ENCODE measurements around the gene PTPRM. TPM values are rescaled to one million over a fixed set of nuclear protein-coding genes. Genes with fewer than 3 reads are reported as not detected.

Gene PTPRM
- polyA plus RNA-seq, 1 donor (not counting 4 experiments of a cell fraction or from before 2014, with no cell fraction given): 54.5 TPM

DNA sequence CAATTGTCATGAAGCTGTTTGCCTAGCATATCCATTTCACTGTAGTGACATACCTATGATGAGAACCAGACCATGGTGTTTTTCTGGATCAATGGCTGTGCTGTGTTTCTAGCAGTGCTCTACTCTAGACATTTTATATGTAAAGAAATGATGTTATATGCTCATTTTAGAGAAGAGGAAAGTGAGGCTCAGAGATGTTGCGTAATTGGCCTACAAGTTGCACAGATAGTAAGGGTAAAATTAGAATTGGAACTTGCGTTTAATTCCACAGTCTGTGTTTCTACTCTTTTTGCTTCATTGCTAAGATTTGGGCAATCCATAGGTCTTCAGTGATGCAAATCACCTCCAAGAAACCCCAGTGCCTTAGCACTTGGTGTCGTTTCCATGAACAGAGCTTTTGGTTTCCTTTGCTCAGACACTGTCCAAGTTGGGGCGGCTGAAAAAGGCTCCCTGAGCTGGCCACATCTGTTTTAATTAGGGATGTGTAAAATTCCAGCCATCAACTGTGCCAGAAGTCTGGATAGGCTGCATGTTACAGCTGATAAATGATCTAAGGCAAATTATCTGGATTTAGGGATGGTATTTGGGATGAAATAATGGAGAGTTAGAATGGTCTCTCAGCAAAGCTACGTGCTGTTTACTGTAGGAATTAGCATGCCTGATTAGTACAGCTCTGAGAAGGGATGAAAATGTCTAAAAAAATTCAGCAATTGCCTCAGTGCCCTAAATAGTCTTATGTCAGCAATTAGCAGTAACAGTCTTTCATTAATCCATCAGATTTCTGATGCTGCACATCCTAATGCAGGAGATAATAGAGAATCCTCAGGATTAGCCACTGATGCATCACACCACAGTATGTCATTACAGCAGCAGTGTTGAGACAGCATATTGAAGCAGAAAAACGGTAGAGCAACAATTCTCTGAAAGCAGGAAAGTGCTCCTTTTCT lies 65.3 kb downstream of the PTPRM start:
- no peak overlapping the region for H3K9ac ChIP-seq (ENCODE audit: control insufficient read depth, extremely low read depth, insufficient read depth, low read length)
- DNase-seq (ENCODE audit: low read depth, low spot score) (no peak), FAIRE-seq (no peak)
- peaks cover 5% of the 10 kb centered on the region for H3K79me2 ChIP-seq (ENCODE audit: control insufficient read depth, insufficient read depth, low read length)
- TF ChIP-seq, protein P1, sequence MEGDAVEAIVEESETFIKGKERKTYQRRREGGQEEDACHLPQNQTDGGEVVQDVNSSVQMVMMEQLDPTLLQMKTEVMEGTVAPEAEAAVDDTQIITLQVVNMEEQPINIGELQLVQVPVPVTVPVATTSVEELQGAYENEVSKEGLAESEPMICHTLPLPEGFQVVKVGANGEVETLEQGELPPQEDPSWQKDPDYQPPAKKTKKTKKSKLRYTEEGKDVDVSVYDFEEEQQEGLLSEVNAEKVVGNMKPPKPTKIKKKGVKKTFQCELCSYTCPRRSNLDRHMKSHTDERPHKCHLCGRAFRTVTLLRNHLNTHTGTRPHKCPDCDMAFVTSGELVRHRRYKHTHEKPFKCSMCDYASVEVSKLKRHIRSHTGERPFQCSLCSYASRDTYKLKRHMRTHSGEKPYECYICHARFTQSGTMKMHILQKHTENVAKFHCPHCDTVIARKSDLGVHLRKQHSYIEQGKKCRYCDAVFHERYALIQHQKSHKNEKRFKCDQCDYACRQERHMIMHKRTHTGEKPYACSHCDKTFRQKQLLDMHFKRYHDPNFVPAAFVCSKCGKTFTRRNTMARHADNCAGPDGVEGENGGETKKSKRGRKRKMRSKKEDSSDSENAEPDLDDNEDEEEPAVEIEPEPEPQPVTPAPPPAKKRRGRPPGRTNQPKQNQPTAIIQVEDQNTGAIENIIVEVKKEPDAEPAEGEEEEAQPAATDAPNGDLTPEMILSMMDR (optimal IDR thresholded peaks at IDR 0.05 in 1 of 3, IDR thresholded peaks at IDR 0.05 in 1 of 3, conservative IDR thresholded peaks at IDR 0.05 in 1 of 3; ENCODE audit: extremely low read depth in 1 of 3, insufficient read depth in 2 of 3, low read length in 3 of 3): no peak
- TF ChIP-seq EZH2 (IDR thresholded peaks at IDR 0.05; ENCODE audit: low read length): no peak
- no peaks in the 10 kb centered on the region for H3K9me1 ChIP-seq (ENCODE audit: control insufficient read depth, extremely low read depth, insufficient read depth, low read length)
- H3K9me3 ChIP-seq (ENCODE audit: control insufficient read depth, low read depth, low read length): no peaks in the 10 kb centered on the region
- peaks cover 3% of the 10 kb centered on the region for H3K4me1 ChIP-seq (ENCODE audit: control insufficient read depth, extremely low read depth, insufficient read depth, low read length)
- dilution Hi-C loops (cut with MboI; ENCODE audit: extremely low pct_ligation_motif_present, low sequenced_read_pairs): no loop called here
- no peak overlapping the region for H3K4me2 ChIP-seq (ENCODE audit: control insufficient read depth, extremely low read depth, insufficient read depth, low read depth, low read length)
- H3K36me3 ChIP-seq (ENCODE audit: control insufficient read depth in 2 of 2, extremely low read depth in 1 of 2, insufficient read depth in 2 of 2, low read length in 2 of 2): no peaks in the 10 kb centered on the region
- no peaks in the 10 kb centered on the region for H4K20me1 ChIP-seq (ENCODE audit: control insufficient read depth, extremely low read depth, insufficient read depth, low read length)
- no peak overlapping the region for H2AFZ ChIP-seq (ENCODE audit: control insufficient read depth, low read length)
- no peaks in the 10 kb centered on the region for H3K27me3 ChIP-seq (ENCODE audit: control insufficient read depth, extremely low read depth, insufficient read depth, low read length)
- no peak overlapping the region for H3K4me3 ChIP-seq (ENCODE audit: control insufficient read depth in 2 of 3, extremely low read depth in 1 of 3, insufficient read depth in 2 of 3, low read depth in 1 of 3, low read length in 3 of 3)
- no peak overlapping the region for H3K27ac ChIP-seq (ENCODE audit: control insufficient read depth, insufficient read depth, low read length)

DNA sequence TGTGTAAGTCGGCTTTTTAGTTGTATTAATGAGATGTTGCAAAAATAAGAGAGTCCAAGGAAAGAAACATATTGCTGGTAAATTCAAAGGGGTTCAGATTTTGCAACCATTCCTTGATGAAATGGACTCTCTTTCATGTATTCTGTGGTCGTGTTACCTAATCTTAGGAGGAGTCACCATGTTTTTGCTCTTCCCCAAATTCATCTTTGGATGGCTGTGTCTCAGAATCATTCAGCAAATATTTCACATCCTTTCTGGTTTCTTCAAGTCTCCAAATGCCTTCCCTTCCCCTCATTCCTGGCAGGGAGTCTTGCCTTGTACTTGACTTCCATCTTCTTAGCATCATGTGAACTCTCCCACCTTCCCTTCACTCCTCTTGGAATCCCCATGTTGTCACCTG lies 66.1 kb downstream of the PTPRM start:
- Histone ChIP-seq H2AFZ (ENCODE audit: control insufficient read depth, low read length) (no peak overlapping the region), H3K27me3 (ENCODE audit: control insufficient read depth, extremely low read depth, insufficient read depth, low read length) (no peaks in the 10 kb centered on the region), H3K36me3 (ENCODE audit: control insufficient read depth in 2 of 2, extremely low read depth in 1 of 2, insufficient read depth in 2 of 2, low read length in 2 of 2) (no peaks in the 10 kb centered on the region), H3K9ac (ENCODE audit: control insufficient read depth, extremely low read depth, insufficient read depth, low read length) (no peak overlapping the region), H3K9me3 (ENCODE audit: control insufficient read depth, low read depth, low read length) (no peaks in the 10 kb centered on the region), H3K79me2 (ENCODE audit: control insufficient read depth, insufficient read depth, low read length) (peaks cover 5% of the 10 kb centered on the region), H4K20me1 (ENCODE audit: control insufficient read depth, extremely low read depth, insufficient read depth, low read length) (no peaks in the 10 kb centered on the region), H3K4me3 (ENCODE audit: control insufficient read depth in 2 of 3, extremely low read depth in 1 of 3, insufficient read depth in 2 of 3, low read depth in 1 of 3, low read length in 3 of 3) (no peak overlapping the region), H3K9me1 (ENCODE audit: control insufficient read depth, extremely low read depth, insufficient read depth, low read length) (no peaks in the 10 kb centered on the region), H3K4me2 (ENCODE audit: control insufficient read depth, extremely low read depth, insufficient read depth, low read depth, low read length) (no peak overlapping the region), H3K27ac (ENCODE audit: control insufficient read depth, insufficient read depth, low read length) (no peak overlapping the region), H3K4me1 (ENCODE audit: control insufficient read depth, extremely low read depth, insufficient read depth, low read length) (no peaks in the 10 kb centered on the region)
- FAIRE-seq: no peak
- DNase-seq (ENCODE audit: low read depth, low spot score): no peak
- TF ChIP-seq EZH2 (IDR thresholded peaks at IDR 0.05; ENCODE audit: low read length): no peak
- TF ChIP-seq, protein P1 (optimal IDR thresholded peaks at IDR 0.05 in 1 of 3, IDR thresholded peaks at IDR 0.05 in 1 of 3, conservative IDR thresholded peaks at IDR 0.05 in 1 of 3; ENCODE audit: extremely low read depth in 1 of 3, insufficient read depth in 2 of 3, low read length in 3 of 3): no peak
- dilution Hi-C loops (cut with MboI; ENCODE audit: extremely low pct_ligation_motif_present, low sequenced_read_pairs): no loop called here
